ENCODE measurements around the gene TEX264.

The TEX264 gene

GRCh38 chr3:51676102-51676640 is 5.1 kb downstream of the TEX264 start:
- no peak for DNase-seq

DNA sequence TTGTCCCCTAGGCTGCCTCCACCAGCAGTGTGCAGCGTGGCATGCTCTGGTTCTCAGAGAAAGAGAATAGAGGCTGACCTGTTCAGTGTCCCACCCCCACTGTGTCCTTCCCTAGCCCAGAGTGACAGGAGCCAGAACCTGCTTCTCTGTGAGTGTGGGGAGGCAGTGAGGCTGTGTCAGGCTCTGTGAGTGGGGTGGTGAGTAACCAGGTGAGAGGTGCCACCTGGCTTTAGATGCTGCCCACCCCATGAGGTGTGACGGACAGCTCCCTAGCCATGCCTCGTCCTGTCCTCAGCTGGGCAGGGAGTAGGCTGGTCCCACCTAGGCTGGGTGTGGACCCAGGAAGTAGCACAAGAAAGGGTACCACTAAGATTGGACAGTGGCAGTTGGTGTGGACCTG is 6.3 kb downstream of the TEX264 start:
- DNase-seq = no peak

DNA sequence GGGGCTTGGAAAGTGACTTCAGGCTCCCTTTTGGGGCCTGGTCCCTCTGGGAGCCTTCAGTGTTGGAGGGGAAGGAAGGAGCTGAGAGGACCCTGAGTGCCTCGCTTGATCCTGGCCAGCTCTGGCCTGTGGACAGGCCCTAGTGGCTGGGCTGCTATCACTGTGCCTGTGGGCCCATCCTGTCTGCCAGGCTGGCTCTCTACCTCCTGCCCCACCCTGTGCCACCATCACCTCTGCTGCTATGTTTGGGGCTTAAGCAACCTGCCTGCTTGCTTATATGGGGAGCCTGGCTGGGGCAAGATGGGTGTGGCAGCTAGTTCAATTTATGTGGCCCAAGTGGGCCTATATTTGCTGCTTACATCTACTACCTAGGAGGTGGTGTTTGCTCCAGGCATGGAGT is 7.1 kb downstream of the TEX264 start:
- no peak for DNase-seq

- peak; percentile 69 for DNase-seq
Observed at GRCh38 chr3:51678641-51679040, 7.6 kb downstream of the TEX264 start.

GRCh38 chr3:51679318-51679717 is 8.3 kb downstream of the TEX264 start:
- no peak for DNase-seq

DNA sequence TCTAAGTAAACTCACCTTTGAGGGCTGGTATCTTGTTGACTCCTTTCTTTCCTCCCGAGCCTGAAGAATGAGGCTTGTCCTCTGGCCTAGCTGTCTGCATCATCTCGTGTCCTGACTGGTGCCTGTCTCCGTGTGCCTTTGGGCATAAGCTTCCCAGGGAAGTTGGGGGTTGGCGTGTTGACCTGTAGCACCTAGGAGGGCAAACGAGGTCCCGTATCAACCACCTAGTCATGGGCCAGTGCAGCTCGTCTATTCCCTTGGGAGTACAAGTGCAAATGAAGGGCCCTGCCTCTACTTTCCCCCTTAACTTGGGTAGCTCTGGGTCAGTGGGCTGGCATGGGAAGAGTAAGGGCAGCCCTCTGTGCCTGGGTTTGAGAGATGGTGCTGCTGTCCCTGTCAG is 8.7 kb downstream of the TEX264 start:
- DNase-seq = no peak

DNA sequence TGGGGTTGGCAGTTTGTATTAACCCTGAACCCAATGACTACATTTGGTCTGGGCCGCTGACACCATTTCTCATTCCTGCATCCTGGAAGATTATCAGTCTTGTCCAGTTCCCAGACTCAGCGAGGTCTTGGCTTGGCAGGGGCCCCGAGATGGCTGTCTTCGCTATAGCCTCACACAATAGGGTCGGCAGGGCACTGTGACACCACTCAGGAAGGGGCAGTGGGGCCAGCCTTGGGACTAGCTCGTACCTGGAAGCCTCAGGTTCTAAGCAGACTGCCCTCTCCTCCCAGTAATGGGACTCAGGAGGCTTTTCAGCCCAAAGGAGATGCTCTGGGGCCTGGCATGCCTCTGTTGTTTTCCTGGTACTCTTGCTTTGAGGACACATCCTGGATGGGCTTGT is 9.1 kb downstream of the TEX264 start:
- DNase-seq = no peak

DNA sequence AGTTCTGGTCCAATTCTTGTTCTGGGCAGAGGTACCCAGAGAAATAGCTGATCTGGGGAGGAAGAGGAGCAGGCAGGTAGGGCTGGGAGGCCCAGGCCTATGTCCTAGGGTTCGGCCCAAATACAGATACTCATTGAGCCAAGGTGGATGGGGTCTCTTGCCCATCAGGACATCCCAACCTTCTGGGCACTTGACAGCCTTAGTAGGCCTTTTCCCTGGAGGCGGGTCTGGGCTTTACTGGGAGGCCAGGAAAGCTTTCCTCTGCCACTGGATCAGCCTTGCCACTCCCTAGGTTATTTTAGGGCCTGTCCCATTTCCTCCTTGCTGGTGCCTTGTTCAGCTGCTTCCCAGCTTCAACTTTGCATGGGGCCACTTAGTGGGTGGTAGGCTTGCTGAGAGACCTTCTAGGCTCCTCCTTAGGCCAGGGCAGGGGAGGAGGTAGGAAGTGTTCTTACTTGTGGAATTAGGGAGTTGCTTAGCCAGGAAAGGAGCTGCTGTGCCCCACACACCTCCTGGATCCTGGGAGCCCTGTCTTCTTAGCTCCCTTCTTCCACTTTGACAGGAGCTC is 9.7 kb downstream of the TEX264 start:
- DNase-seq = no peak

DNA sequence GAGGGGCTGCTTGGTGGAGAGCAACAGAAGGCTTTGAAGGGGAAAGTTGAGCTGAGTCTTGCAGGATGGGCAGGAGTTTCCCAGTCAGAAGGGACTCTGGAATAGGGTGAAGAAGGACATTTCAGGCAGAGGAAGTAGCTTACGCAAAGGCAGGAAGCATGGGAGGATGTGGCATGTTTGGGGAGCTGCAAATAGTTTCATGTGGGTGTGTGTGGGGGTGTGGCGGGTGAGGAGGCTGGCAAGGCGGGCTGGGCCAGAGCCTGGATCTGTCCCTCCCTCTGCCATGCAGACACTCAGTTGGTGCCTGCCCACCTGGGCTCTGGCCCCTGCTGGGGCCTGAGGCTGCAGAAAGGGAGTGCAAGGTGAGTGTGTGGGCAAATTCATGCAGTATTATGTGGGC is 10.4 kb downstream of the TEX264 start:
- DNase-seq = no peak

GRCh38 chr3:51682079-51682478 is 11.0 kb downstream of the TEX264 start:
- peak; percentile 93 for DNase-seq

DNA sequence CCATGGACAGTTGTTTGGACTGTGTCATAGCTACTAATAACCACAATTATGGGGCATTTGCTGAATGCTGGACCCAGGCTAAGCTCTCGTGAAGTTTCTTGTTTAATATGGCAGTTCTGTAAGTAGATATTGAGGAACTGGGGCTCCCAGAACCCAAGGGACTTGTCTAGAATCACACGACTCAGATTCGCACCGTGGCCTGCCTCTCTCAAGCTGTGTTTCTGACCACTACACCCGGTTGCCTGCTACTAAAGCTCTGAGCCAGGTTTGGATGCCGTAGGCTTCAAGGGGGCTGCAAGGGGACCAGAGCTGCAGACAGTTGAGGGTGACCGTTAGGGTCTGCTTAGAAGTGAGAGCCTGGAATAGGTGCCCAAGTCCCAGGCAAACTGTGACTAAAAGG is 11.5 kb downstream of the TEX264 start:
- DNase-seq = no peak

GRCh38 chr3:51683566-51683965 is 12.5 kb downstream of the TEX264 start:
- DNase-seq = no peak

GRCh38 chr3:51684971-51685751 is 14.1 kb downstream of the TEX264 start:
- DNase-seq = no peak

GRCh38 chr3:51686056-51686455 is 15.0 kb downstream of the TEX264 start:
- no peak for DNase-seq

GRCh38 chr3:51686512-51687215 is 15.6 kb downstream of the TEX264 start:
- DNase-seq = no peak

DNA sequence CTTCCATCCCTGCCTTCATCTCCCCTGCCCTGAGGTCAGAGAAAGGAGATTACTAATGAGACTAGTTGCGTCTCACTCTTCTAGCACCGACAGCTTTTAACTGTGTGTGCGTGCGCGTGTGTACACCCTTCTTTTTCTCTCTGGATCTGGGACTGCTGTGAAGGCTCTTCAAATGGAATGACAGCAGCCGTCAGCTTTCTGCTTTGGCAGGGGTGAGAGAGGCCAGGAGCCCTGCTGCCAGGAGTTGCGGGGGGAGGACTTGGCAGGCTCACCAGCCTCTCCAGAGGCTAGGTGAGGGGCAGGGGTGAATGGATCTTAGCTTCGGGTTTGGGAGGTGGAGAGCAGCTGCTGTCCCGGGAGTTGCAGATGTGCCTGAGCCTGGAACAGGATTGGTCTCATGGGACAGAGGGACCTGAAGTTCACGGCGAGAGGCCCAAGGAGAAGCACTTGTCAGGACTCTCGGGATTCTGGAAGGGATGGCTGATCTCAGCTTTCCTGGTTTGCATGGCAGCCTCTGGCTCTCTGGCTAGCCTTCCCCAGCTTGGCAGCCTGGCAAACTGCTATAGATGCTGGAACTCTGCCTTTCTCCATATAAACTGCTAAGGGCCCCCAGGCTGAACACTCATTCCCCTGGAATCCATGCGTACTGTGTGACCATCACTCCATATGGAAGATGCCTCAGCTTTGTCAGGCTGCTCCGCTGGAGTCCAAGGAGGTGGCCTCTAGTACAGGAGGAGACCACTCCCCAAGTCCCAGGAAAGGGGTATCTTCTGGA is 16.6 kb downstream of the TEX264 start:
- peak; percentile 73 for DNase-seq

DNA sequence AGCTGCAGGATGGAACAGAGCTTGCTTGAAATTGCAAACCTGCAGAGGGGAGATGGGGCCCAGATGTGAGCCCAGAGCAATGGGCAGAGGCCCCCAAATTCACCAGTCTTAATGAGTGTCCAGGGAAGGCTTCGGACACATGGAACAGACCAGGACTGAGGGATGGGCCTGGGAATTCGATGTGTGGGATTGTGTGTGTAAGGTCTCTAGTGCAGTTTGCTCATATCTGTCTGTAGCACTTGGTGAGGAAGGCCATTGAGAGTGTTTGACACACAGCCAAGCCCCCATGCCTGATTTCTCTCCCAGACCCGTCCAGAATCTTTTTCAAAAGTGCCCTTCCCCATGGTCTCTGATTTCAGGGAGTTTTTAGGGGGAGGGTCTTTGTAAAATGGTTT is 17.2 kb downstream of the TEX264 start:
- DNase-seq = no peak

GRCh38 chr3:51691021-51691420 is 20.0 kb downstream of the TEX264 start:
- DNase-seq = no peak

- no peak for DNase-seq
Observed at GRCh38 chr3:51691949-51692348, 20.9 kb downstream of the TEX264 start.

DNA sequence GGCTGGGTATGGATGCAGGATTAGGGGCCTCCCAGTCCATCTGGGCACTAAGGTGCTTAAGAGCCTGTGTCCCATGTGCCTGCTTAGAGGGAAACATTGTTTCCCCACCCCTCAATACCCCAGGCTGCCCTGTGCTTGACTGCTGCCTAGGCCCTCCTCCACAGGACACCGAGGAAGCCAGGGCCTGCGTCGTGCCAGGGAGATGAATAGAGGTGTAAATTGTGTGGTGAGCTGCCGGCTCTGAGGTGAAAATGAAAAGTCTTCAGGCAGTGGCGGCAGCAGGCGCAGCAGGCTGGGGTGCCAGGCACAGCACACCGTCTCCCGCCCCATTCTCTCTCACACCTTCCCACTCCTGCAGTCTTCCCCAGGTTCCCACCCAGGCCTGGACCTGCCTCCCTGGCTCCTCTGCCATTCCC is 21.9 kb downstream of the TEX264 start:
- DNase-seq = no peak

DNA sequence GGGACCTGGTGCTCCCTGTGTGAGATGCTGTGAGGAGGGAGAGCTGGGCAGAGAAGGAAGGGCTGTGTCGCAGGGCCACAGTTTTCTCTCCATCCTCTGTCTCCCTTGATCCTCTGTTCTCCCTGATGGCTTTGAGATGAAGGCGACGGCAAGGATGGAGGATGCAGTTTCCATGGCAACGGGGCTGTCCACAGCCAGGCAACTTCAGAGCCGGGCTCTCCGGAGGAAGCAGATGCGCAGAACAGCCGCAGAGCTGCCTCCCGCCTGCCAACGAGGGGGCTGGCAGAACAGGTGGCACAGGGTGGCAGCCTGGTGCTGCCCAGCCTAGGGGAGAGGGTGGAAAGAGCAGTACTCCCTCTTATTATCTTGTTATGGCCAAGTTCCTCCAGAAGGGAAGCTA is 25.9 kb downstream of the TEX264 start:
- no peak for DNase-seq

DNA sequence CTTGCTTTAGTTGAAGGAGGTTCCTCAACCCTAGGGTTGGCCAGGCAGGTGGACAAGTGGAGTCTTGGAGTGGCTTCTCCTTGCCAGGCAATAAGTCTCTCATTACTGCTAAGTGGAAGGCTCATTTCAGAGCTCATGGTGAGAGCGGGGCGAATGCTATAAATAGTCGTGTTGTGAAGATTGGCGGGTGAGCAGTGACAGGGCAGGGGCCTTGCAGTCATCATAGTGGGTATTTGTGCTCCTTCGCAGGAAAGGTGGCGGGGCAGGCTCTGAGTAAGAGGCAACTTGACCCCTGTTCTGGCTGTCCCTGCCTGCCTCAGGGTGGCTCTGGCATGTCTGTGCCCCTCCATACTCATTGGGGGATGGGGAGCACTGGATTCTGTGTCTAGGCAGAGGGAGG is 27.2 kb downstream of the TEX264 start:
- DNase-seq = no peak

GRCh38 chr3:51700403-51700802 is 29.4 kb downstream of the TEX264 start:
- no peak for DNase-seq

All from islet precursor cell (in vitro differentiated cells).